SW 1271 (cell line): ENCODE results near the gene MBNL2.

Source experiments
- DNase-seq, 2 experiments: peaks; one replicate each; lab custom pipeline; 2025; lab: John Stamatoyannopoulos, UW

MBNL2 gene

DNA sequence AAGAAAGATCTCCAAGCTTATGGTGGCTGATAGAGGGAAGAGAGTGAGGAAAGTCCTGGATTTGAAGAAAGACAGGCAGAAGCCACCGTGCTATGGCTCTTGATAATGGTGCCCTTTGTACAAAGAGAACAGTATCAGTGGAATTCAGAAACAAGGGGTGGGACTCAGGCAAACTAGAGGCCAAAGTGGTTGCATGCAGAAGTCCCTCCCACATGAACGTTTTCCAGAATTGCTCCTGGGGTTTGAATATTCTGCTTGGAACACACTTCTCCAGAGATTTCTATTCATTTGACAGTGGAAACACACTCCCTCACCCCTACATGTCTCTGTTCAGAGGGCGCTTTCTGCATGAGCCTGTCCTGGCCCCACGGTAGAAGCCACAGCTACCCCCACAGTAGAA is 10.1 kb upstream of the MBNL2 start:
- DNase-seq: no peak

DNA sequence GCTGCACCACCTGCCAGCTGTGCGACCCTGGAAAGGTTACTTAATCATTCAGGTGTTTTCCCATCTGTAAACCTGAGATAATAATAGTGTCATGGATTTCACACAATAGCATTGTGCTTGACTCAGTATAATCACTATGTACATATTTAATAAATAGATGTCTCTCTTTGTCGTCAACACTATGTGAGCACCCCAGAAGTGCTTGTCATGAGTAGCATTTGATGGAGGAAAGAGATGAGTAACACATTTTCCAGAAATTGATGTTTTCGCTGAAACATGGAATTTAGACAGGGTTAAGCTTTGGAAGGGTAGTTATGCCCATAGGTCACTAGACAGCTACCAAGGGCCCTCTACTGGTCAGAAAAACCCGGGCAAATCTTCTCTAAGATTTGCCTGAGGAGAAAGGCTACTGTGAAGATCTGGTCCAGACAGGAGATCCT is 9.5 kb upstream of the MBNL2 start:
- DNase-seq: peak; percentile 7 to 47

DNA sequence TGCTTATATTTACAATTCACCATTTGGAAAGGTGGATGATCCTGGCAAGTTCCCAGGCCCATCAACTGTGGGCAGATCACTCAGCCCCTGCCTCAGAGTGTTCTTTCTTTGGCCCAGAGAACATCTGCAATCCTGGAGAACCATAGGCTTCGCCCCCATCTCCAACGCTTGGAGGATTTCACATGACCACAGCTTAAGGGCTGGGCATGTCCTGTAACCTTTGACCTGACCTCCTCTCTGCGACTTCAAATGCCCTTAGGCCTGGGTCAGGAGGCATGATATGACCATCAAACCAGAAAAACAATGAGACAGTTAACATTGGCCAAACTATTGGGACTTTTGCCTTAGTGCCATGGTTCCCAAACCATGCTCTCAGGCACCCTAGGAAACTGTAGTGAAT is 7.2 kb upstream of the MBNL2 start:
- DNase-seq: no peak

DNA sequence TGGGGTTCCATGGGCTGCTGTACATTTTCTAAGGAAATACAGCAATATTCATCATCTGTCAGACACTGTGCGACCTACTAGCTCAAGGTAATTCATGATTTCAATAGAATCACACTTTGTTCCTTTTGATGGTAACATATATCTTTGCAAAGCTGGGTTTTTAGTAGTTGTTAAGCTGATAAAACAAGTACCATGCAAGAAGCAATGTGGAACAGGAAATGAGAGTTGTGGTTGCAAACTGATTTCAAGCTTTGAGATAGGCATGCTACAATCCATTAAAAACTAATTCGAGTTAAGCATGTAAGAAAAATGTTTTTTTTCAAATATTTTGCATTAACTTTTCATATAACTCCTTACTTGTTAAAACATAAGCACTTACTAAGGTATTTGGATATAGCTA is 6.8 kb upstream of the MBNL2 start:
- no peak for DNase-seq

DNA sequence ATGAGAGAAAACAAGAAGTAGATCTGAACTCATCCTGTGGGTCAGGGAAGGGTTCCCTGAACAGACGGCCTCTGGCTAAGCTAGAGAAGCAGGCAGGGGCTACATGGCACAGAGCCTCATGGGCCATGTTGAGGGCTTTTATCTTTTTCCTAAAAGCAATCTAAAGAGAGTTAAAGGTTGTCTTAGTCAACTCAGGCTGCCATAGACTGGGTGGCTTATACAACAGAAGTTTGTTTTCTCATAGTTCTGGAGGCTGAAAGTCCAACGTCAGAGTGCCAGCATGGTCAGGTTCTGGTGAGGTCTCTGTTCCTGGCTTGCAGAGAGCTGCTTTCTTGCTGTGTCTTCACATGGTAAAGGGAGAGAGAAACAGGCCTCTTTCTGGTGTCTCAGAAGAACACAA is 2.9 kb upstream of the MBNL2 start:
- no peak for DNase-seq

DNA sequence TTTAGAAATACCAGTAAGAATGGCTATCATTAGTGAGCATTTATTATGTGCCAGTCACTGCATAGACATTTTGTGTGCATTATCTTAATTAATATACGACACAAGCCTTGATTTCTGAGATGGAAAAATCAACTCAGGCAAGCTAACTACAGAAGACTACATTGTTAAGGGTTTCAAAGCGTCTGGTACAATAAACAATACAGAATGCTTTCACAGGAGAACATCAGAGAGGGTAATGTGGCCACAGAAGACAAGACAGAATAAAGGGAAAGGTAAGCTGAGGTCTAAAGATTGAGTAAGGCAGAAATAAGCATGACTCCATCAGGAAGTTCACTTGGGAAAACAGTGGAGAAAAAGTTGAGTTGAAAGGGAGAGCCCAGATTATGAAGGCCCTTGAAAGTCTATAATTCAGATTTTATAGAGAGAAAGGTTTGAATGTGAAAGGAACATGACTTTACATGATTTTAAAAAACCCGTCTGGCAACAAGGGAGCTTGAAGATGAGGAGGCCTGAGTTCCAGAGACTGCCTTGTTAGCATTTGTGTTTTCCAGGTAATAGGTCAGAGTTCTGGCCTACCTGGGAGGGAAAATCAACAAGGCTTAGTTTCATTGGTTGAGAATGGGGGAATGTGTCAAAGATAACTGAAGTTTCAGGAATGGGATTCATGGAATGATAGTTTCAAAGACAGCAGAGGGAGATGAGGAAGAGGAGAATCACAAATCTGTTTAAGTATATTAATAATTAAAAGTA is 1.8 kb upstream of the MBNL2 start:
- DNase-seq: no peak

DNA sequence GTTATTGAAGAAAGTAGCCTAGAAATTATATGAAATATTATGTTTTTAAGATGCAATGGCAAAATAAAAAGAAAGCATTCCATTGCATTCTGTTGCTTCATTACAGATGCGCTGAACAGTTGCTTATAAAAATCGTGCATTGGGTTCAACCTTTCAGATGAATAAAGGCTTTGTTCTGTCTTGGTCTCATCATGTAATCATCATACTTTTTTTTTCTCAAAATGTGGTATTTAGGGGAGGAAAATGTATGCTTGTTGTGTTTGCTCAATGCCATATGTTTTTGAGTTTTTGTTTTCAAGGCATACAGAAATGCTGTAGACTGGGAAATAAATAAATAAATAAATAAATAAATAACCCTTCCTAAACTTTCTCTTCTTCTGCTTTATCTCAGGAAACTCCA is 1.1 kb upstream of the MBNL2 start:
- DNase-seq: no peak

DNA sequence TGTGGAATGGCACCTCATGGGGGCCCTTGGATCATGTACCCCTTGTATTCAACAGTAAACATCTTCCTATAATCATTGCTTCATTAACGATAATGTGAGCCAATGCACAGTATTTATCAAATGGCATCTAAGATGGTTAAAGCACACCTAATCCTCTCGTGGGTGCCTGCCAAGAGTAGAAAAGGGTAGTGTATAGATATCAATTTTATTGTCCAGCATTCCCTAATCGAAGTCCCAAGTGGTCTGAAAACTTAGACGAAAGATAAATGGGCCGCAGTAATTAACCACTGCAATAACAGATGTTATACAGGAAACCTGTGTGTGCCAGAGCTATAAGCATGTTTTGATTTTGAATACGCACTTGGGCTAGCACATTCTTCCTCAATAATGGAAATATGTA is 667 bp upstream of the MBNL2 start:
- DNase-seq: no peak

DNA sequence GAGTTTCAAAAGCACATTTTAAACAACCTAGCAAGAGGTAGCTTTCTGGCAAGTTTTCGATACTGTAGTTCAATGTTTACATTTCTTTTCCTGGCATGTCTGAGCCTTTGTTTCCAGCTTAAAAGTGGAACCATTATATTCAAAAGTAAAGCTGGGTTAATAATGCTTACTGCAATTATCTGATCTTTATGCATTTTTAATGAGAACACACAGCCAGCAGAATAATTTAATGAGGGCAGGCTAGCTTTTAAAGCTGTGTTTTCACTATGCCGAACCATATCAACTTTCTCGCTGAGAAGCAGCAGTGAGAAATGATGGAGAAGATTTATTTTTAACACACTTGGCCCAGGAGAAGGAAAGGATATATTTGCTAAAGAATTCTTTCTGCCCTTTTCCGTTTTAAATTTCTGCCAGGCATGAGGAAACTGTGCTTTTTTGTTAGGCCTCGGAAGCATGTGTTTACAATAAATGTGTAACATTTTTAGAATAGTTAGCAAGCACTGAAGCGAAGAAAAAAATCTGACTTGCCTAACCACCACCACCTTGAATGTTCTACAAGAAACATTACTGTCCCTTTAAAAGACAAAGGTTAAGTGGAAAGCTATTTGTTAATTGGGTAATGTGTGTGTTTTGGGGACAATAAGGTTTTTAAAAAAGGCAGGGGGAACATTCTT is 1.0 kb downstream of the MBNL2 start:
- no peak for DNase-seq

DNA sequence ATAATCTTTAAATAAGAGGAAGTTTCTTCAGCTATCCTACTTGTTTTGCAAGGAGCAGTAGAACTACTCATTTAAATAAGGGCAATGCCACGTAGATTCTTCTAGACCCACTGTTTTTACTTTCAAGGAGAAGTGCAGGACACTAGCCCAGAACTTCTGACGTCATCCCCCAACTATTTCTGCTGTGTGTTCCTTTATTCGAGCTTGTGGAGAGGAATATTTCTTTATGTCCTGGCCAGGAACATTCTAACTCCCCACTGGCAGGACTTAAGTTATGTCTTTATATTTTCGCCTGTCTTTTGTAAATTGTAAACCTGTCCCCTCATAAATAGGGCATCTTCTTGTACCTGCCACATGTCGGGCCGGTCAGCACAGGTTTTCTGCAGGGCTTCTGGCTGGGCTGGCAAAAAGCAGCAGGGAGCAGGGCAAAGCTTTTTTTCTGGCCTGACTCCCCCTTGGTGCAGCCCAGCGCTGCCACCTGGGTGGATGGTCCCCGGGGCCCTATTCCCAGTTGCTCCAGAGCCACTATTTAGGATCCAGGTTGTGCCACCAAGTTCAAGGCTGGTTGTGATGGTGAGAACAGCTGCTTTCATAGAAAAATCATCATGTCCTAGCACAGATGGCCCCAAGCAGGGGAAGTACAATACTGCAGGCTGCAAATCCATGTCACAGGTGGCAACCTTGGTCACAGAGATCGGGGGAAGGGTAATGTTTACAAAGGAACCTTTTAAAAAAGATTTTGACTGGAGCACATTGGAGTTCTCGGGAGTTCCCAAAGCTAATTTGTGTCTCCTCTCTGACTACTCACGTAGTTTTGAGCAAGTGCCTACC is 1.8 kb downstream of the MBNL2 start:
- DNase-seq: peak; percentile 53 to 73

DNA sequence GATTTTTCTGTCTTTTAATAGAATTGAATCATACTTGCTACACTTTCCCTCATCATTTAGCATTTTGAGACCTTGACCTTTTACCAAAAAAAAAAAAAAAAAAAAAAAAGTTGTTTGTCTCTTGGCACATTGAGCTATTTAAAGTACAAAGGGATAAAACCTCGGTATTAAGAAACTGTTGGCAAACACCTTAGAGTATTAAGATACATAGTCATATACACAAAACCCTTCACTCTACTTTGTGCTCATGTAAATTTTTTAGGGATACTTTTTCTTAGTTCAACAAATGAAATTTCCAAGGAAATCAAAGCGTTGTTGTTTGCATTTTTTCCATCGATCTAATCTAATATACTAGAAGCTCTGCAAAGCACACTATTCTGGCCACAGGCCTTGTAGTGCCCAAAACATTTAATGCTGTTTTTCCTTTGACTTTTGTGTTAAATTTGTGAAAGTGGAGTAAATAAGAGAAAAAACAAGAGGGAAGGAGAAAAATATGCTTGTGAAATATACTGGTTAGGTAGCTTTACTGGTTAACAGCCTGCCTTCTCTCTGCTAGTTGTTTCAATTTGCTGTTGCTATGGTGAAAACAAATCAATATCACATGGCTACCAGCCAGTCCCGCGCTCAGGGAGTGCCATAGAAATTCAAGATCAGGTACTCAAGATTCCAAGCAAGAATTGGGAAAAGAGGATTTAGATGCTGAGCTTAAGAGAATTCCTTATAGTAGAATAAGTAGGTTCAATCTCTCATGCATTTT is 2.6 kb downstream of the MBNL2 start:
- DNase-seq: peak in 1 of 2 experiments; percentile 27

DNA sequence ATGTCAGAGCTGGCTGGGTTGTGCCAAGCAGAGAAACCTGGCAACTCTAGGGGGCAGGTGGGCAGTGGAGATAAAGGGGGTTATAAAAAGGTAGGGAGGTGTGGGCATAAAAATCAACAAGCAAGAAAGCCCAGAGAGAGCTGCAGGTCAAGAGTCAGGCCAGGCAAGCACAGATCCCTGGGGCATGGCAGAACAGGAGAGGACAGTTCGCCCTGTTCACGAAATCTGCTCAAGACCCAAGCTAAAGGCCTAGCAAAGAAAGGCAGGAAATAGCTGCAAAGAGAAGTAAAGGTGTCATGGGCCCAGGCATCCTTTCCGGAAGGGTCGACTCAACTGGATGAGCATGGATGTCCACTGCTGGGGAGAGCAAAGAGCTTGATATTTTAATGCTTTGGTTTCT is 3.4 kb downstream of the MBNL2 start:
- DNase-seq: no peak

DNA sequence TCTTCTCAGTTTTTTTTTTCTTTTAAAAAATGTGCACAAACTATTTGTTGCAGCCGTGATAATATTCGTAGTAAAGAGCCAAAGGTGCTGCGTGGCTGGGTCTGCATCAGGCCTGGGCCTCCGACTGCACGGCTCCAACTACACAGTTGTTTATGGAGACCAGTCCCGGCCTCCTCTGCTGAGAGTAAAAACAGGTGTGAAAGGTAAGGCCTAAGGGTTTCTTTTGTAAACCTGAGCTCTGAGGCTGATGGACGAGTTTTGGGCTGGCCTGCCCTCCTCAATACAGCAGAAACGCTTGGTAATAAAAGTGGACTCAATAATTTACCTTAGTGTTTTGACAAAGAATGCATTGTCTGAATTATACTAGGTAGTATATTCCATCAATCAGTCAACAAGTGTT is 3.9 kb downstream of the MBNL2 start:
- no peak for DNase-seq

DNA sequence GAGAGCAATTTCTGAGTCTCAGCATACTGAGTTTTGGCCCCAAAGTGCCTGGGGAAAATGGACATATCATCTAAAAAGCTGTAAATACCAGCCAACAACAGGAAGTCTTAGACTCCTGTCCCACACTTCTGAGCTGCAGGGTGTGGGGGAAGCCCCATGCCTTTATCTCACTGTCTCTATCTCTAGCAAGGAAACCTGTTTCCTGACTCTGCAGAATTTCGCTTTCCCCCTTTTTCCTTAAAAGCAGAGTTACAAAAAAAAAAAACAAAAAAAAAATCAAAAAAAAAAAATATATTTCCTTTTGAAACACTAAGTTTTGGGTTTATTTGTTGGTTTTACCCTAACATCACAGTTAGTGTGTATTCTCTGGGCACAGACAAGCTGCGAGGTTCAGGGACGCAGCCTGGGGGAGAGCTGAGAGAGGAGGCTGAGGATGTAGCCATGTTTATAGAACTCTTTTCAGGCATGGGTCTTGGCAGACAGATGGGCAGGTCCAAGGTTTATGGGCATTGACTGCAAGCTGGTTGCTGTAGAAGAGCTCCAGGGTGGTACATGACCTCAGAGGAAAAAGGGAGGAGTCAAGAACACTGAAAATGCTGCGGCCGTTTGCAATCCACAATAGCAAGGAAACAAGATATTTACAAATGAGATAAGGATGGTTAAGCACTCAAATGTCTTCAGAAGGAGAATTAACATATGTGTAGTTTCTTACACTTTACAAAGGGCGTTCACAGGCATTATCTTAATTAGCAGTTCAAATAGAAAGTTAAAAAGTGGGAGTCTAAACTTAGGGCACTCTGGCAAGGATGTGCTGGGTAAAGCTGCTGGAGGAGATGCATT is 4.9 kb downstream of the MBNL2 start:
- peak in 1 of 2 experiments; percentile 33 for DNase-seq

DNA sequence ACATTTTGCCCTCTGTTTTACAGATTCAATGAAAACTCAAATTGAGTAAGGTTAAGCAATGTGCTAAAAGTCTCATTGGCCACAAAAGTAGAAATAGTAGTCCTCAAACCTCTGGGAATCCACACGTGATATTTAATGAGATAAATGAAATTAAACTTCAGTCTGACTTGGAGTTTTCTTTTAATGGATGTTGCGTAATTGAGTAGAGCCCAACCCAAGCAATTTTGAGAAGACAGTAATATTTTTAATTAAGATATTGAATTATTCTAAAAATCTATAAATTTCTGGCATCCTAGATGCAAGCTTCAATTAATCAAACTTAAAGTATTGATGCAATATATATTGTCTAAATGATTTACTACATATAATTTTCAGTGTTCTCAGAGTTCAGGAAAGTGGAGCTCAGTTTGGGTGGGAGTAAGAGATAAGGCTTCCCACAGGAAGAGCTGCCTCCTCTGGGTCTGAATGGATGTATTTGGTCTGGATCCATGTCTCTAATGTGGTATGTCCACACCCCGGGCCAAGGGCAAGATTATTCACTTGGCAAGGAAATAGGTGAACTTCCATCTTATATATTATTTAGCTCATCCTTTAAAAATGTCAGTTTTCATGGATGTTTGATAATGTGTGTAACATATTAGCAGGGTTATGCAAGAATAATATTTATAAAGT is 6.9 kb downstream of the MBNL2 start:
- DNase-seq: no peak

DNA sequence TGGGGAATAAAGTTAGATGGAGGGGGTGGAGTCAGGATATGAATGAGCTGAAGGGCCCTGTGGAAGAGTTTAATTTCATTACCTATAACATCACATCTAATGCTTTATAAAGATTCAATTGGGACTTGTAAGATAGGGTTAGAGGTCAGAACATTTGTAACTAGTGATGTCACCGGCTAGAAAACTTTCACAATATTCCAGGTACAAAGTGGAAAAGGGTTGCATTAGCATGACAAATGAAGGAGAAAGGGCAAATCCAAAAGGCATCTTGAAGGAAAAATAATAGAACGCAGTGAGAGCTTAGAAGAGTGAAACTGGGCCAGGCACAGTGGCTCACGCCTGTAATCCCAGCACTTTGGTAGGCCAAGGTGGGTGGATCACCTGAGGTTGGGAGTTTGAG is 7.6 kb downstream of the MBNL2 start:
- no peak for DNase-seq

DNA sequence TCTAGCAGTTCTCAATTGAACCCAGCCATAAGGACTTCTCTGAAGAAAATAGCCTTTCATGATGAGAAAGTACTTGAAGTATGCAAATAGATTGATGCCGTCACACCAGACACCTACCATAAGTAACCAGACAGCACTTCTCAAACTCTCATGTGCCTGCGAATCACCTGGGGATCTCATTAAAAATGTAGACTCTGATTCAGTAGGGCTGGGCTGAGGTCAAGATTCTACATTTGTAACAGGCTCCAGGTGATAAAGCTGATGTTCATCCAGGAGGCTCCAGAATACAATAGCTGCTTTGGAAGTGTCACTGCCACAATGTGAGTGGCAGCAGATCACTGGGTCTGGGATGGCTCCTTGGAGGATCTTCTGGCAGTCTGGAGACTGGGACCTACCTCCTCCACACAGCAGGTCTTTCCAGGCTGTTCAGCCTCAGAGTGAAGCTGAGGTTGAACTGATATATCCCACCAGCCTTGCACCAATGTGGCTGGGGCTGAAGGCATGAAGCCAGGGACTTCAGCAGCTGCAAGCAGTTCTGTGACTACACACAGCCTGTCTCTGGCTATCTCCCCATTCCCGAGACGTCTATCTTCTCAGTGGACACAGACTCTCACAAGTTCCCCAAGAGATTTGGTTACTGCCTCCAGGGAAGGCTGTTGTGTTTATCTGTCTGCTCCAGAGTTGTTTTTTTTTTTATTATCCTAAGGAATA is 9.1 kb downstream of the MBNL2 start:
- DNase-seq: no peak

DNA sequence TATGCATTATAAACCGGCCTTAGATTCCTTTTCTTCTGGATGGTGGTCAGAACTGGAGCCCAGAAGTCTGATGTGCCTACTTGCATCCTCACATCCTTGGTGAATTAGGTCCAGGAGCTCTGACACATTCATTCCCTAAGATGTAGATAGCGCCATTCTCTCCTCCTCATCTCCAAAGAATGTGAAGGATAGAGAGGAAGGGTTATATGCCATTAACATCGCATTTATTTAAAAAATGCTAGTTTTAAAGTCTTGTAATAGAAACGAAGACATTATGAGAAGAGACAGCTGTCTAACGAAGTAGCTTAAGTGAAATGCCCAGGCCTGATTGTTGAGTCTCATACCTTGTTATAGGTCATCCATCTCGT is 9.7 kb downstream of the MBNL2 start:
- DNase-seq: no peak

DNA sequence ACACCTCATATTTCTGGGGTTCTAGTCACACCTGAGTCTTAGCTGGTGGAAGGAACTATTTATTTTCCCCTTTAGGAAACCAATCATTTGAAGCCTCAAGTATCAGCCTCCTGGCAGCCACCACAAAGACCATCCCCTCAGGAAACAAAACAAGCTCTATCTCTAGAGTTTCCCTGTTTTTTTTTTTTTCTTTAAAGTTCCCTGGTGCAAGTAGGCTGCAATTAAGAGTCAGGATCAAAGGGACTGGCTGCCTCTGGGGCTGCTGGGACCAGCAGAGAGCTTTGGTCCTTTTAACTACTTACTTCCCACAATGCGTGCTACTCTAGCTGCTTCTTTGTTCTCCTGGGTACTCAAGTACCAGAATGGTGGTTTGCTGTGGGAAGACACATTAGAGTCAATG is 11.4 kb downstream of the MBNL2 start:
- DNase-seq: no peak

DNA sequence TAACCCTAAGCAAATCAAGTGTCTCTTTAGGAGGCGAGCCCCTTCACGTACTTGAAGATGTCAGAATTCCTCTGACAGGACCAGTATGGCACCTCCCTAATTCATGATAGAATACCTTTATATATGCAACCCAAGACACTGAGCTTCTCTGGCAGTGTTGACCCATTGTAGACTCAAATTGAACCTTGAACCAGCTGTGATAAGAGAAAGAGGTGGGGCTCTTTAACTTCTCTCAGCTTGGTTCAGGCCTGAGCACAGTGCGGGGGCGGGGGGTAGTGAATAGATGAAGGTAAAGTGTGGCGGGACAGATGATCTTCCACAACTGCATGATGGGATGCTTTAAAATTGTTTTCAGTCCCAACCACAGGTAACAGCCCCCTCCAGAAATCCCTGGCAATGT is 12.1 kb downstream of the MBNL2 start:
- DNase-seq: no peak
